ENCODE data around the gene PRR18.
A peak's percentile ranks its signal among the peaks of the same experiment; 100 is the strongest.
"Not testable (repeated sequence)": the region's sequence is repeated elsewhere in the genome, so short reads cannot be mapped to it uniquely, and the experiment has no call there.

PRR18 gene

GRCh38 chr6:166308033-166308768 lies at the start of gene PRR18:
PRR18 (minus strand) TSS chr6:166308392; CDS start chr6:166308142, 250 bp downstream.
- no peak for FAIRE-seq

- no peak for FAIRE-seq
Observed at GRCh38 chr6:166355552-166355951, 47.4 kb upstream of the PRR18 start.

GRCh38 chr6:166354965-166355364 lies 46.8 kb upstream of the PRR18 start:
- no peak for FAIRE-seq

- FAIRE-seq: no peak
Observed at GRCh38 chr6:166354143-166354542, 46.0 kb upstream of the PRR18 start.

- no peak for FAIRE-seq
Observed at GRCh38 chr6:166353507-166353906, 45.3 kb upstream of the PRR18 start.

- no peak for FAIRE-seq
Observed at GRCh38 chr6:166352923-166353322, 44.7 kb upstream of the PRR18 start.

- peak; percentile 89 for FAIRE-seq
Observed at GRCh38 chr6:166351715-166352285, 43.6 kb upstream of the PRR18 start.

- FAIRE-seq: no peak
Observed at GRCh38 chr6:166348305-166348949, 40.2 kb upstream of the PRR18 start.

- no peak for FAIRE-seq
Observed at GRCh38 chr6:166346965-166347364, 38.8 kb upstream of the PRR18 start.

- FAIRE-seq: no peak
Observed at GRCh38 chr6:166346449-166346848, 38.3 kb upstream of the PRR18 start.

GRCh38 chr6:166345672-166346071 lies 37.5 kb upstream of the PRR18 start:
- not testable (repeated sequence) for FAIRE-seq

- FAIRE-seq: not testable (repeated sequence)
Observed at GRCh38 chr6:166344921-166345320, 36.7 kb upstream of the PRR18 start.

GRCh38 chr6:166344240-166344639 lies 36.0 kb upstream of the PRR18 start:
- FAIRE-seq: no peak

- FAIRE-seq: no peak
Observed at GRCh38 chr6:166343150-166343487, 34.9 kb upstream of the PRR18 start.

- FAIRE-seq: no peak
Observed at GRCh38 chr6:166342349-166343149, 34.4 kb upstream of the PRR18 start, which contains the start of gene SFT2D1. SFT2D1 (minus strand) TSS chr6:166342545; CDS start chr6:166342481, 64 bp downstream.

- FAIRE-seq: no peak
Observed at GRCh38 chr6:166341977-166342348, 33.8 kb upstream of the PRR18 start.

- no peak for FAIRE-seq
Observed at GRCh38 chr6:166341464-166341863, 33.3 kb upstream of the PRR18 start.

GRCh38 chr6:166338854-166339253 lies 30.7 kb upstream of the PRR18 start:
- no peak for FAIRE-seq

- FAIRE-seq: no peak
Observed at GRCh38 chr6:166336847-166337246, 28.7 kb upstream of the PRR18 start.

- FAIRE-seq: no peak
Observed at GRCh38 chr6:166335378-166336302, 27.4 kb upstream of the PRR18 start.

GRCh38 chr6:166334878-166335277 lies 26.7 kb upstream of the PRR18 start:
- no peak for FAIRE-seq

Data from endometrium (tissue), 2 donors.